Left lung (tissue), 10 donors: Measurements from ENCODE around the gene KRTAP10-7. TPM values are rescaled to one million over a fixed set of nuclear protein-coding genes. Genes with fewer than 3 reads are reported as not detected.

ENCODE experiments used
- ATAC-seq: fragments of 200-7000 bp; cut with Tn5 transposase; one replicate; pipeline ENCODE4 v1.9.1; 2020; ENCODE audit warnings: moderate library complexity
- DNase-seq, 4 donors: peaks; one replicate each; pipeline ENCODE4 v3.0.0-alpha.2; 2013 to 2020
- H3K27ac ChIP-seq, 2 donors: fragments of 200-600 bp; sonication (generic) in 1 of 2; one replicate each; pipeline versions ENCODE4 v1.5.0 to v1.8.0; 2020 to 2021
- H3K27me3 ChIP-seq, 2 donors: fragments of 200-600 bp; sonication (generic) in 1 of 2; one replicate each; pipeline versions ENCODE4 v1.5.0 to v1.8.0; 2020 to 2021
- H3K36me3 ChIP-seq, 2 donors: fragments of 200-600 bp; sonication (generic) in 1 of 2; one replicate each; pipeline versions ENCODE4 v1.5.0 to v1.8.0; 2020 to 2021
- H3K4me1 ChIP-seq, 2 donors: fragments of 200-600 bp; one replicate each; pipeline ENCODE4 v1.8.0; 2021
- H3K4me3 ChIP-seq, 2 donors: fragments of 200-600 bp; sonication (generic) in 1 of 2; one replicate each; pipeline versions ENCODE4 v1.5.0 to v1.8.0; 2020 to 2021; ENCODE audit warnings: mild to moderate bottlenecking in 1 of 2
- H3K9me3 ChIP-seq, 2 donors: fragments of 200-600 bp; sonication (generic) in 1 of 2; one replicate each; pipeline versions ENCODE4 v1.5.0 to v1.8.0; 2020 to 2021
- CTCF ChIP-seq, 2 donors: fragments of 200-600 bp; sonication (generic) in 1 of 2; IDR thresholded peaks; one replicate each; pipeline versions ENCODE4 v1.5.0 to v1.8.0; 2021; ENCODE audit warnings: antibody characterized with exemption in 2 of 2
- intact Hi-C, 2 donors: fragments of 100-400 bp; cut with DNase I; formaldehyde crosslinking; loops; one replicate each; pipeline versions ENCODE4 v1.11.2 to v1.14.2; 2022
- polyA plus RNA-seq, 6 donors: library from polyadenylated mRNA; unstranded; fragments of 120-200 nt; gene quantifications; one replicate each; pipeline ENCODE4 v1.2.1, GENCODE V29; 2013; ENCODE audit not compliant: insufficient read length in 6 of 6
- total RNA-seq, 2 donors: library from RNA; stranded (reverse); fragmentation: NEBNext Ultra II Directional; extraction: Animal tissue kit (Norgen Biotek cat#: 25700); gene quantifications; one replicate each; pipeline ENCODE4 v1.2.1, GENCODE V29; 2021
- donor health status: DM: no; HTN: yes; CAD: no.
- donor health status: DM: no; HTN: no; CAD: no.

The KRTAP10-7 gene
- total and polyA plus RNA-seq, 8 donors, result not detected

GRCh38 chr21:44648557-44649311 lies 48.3 kb downstream of the KRTAP10-7 start:
- Histone ChIP-seq H3K4me1 (no peaks in the 10 kb centered on the region), H3K27me3 (peaks cover 0 to 41% of the 10 kb centered on the region in 2 donors), H3K4me3 (no peak overlapping the region), H3K36me3 (no peaks in the 10 kb centered on the region), H3K9me3 (peaks cover 0 to 14% of the 10 kb centered on the region in 2 donors), H3K27ac (no peak overlapping the region)
- DNase-seq (peak in 1 of 4 donors; percentile 64), ATAC-seq (no peak)
- no peak for TF ChIP-seq CTCF (IDR thresholded peaks at IDR 0.05)
- intact Hi-C loops, result no loop called here

- intact Hi-C loops, result no loop called here
- no peak for TF ChIP-seq CTCF (IDR thresholded peaks at IDR 0.05)
- Histone ChIP-seq H3K4me3 (no peak overlapping the region), H3K27ac (no peak overlapping the region), H3K9me3 (peaks cover 0 to 7% of the 10 kb centered on the region in 2 donors), H3K27me3 (peaks cover 0 to 49% of the 10 kb centered on the region in 2 donors), H3K4me1 (no peaks in the 10 kb centered on the region), H3K36me3 (no peaks in the 10 kb centered on the region)
- DNase-seq (peak in 2 of 4 donors; percentile 22 to 41), ATAC-seq (no peak)
These were observed 49.2 kb downstream of the KRTAP10-7 start for GRCh38 chr21:44649521-44650100.

GRCh38 chr21:44650265-44650972 lies 50.0 kb downstream of the KRTAP10-7 start:
- Histone ChIP-seq H3K27me3 (peaks cover 0 to 51% of the 10 kb centered on the region in 2 donors), H3K27ac (no peak overlapping the region), H3K9me3 (peaks cover 0 to under 1% of the 10 kb centered on the region in 2 donors), H3K4me1 (no peaks in the 10 kb centered on the region), H3K36me3 (no peaks in the 10 kb centered on the region), H3K4me3 (no peak overlapping the region)
- peak in 1 of 4 donors; percentile 45 for DNase-seq
- no peak for ATAC-seq
- TF ChIP-seq CTCF (IDR thresholded peaks at IDR 0.05), result no peak
- intact Hi-C loops, result no loop called here

GRCh38 chr21:44650973-44651675 lies 50.7 kb downstream of the KRTAP10-7 start:
- no peak for ATAC-seq
- TF ChIP-seq CTCF (IDR thresholded peaks at IDR 0.05), result no peak
- Histone ChIP-seq H3K9me3 (no peaks in the 10 kb centered on the region), H3K27ac (no peak overlapping the region), H3K36me3 (no peaks in the 10 kb centered on the region), H3K27me3 (peaks cover 0 to 51% of the 10 kb centered on the region in 2 donors), H3K4me1 (no peaks in the 10 kb centered on the region), H3K4me3 (no peak overlapping the region)
- DNase-seq, result no peak
- intact Hi-C loops, result no loop called here

Other genes with a start within 250 kb of the KRTAP10-7 start
- 10 to 100 TPM; 11.0 to 25.6 TPM for gene TRPM2, start 247.0 kb upstream of the KRTAP10-7 start, total RNA-seq
- 1 to 10 TPM; 1.2 to 1.8 (median 1.5) TPM for gene TRPM2, start 247.0 kb upstream of the KRTAP10-7 start, polyA plus RNA-seq
- gene LRRC3, start 145.1 kb upstream of the KRTAP10-7 start, total RNA-seq, result 1 to 10 TPM; 2.4 to 5.7 TPM
- 1 to 10 TPM; 4.9 to 7.0 (median 6.3) TPM for gene LRRC3, start 145.1 kb upstream of the KRTAP10-7 start, polyA plus RNA-seq
- not detected for gene KRTAP10-1, start 60.4 kb upstream of the KRTAP10-7 start, total RNA-seq
- gene KRTAP10-1, start 60.4 kb upstream of the KRTAP10-7 start, polyA plus RNA-seq, result not detected
- gene KRTAP10-2, start 49.1 kb upstream of the KRTAP10-7 start, total RNA-seq, result under 1 TPM in 1 of 2 donors, not detected in 1; 0.24 TPM
- not detected for gene KRTAP10-2, start 49.1 kb upstream of the KRTAP10-7 start, polyA plus RNA-seq
- gene KRTAP10-3, start 41.8 kb upstream of the KRTAP10-7 start, total RNA-seq, result not detected
- gene KRTAP10-3, start 41.8 kb upstream of the KRTAP10-7 start, polyA plus RNA-seq, result not detected
- not detected for gene KRTAP10-4, start 26.9 kb upstream of the KRTAP10-7 start, total RNA-seq
- gene KRTAP10-4, start 26.9 kb upstream of the KRTAP10-7 start, polyA plus RNA-seq, result not detected
- gene KRTAP10-5, start 20.0 kb upstream of the KRTAP10-7 start, total RNA-seq, result not detected
- gene KRTAP10-5, start 20.0 kb upstream of the KRTAP10-7 start, polyA plus RNA-seq, result not detected
- gene KRTAP10-6, start 8.1 kb upstream of the KRTAP10-7 start, total RNA-seq, result not detected
- gene KRTAP10-6, start 8.1 kb upstream of the KRTAP10-7 start, polyA plus RNA-seq, result not detected
- not detected for gene KRTAP10-8, start 11.5 kb downstream of the KRTAP10-7 start, total RNA-seq
- gene KRTAP10-8, start 11.5 kb downstream of the KRTAP10-7 start, polyA plus RNA-seq, result not detected
- not detected for gene KRTAP10-9, start 26.5 kb downstream of the KRTAP10-7 start, total RNA-seq
- not detected for gene KRTAP10-9, start 26.5 kb downstream of the KRTAP10-7 start, polyA plus RNA-seq
- gene KRTAP10-10, start 36.8 kb downstream of the KRTAP10-7 start, total RNA-seq, result not detected
- gene KRTAP10-10, start 36.8 kb downstream of the KRTAP10-7 start, polyA plus RNA-seq, result not detected
- not detected for gene KRTAP10-11, start 45.8 kb downstream of the KRTAP10-7 start, total RNA-seq
- not detected for gene KRTAP10-11, start 45.8 kb downstream of the KRTAP10-7 start, polyA plus RNA-seq
- gene KRTAP12-4, start 54.1 kb downstream of the KRTAP10-7 start, total RNA-seq, result not detected
- not detected for gene KRTAP12-4, start 54.1 kb downstream of the KRTAP10-7 start, polyA plus RNA-seq
- gene KRTAP12-3, start 57.3 kb downstream of the KRTAP10-7 start, total RNA-seq, result not detected
- not detected for gene KRTAP12-3, start 57.3 kb downstream of the KRTAP10-7 start, polyA plus RNA-seq
- not detected for gene KRTAP12-2, start 66.3 kb downstream of the KRTAP10-7 start, total RNA-seq
- gene KRTAP12-2, start 66.3 kb downstream of the KRTAP10-7 start, polyA plus RNA-seq, result not detected
- not detected for gene KRTAP12-1, start 81.6 kb downstream of the KRTAP10-7 start, total RNA-seq
- not detected for gene KRTAP12-1, start 81.6 kb downstream of the KRTAP10-7 start, polyA plus RNA-seq
- gene KRTAP10-12, start 96.6 kb downstream of the KRTAP10-7 start, total RNA-seq, result not detected
- not detected for gene KRTAP10-12, start 96.6 kb downstream of the KRTAP10-7 start, polyA plus RNA-seq
- under 1 TPM; 0.10 to 0.26 TPM for gene TSPEAR, start 111.0 kb downstream of the KRTAP10-7 start, total RNA-seq
- 1 to 10 TPM; 2.4 to 4.7 (median 3.5) TPM for gene TSPEAR, start 111.0 kb downstream of the KRTAP10-7 start, polyA plus RNA-seq
- 10 to 100 TPM; 75.0 to 90.9 TPM for gene UBE2G2, start 201.2 kb downstream of the KRTAP10-7 start, total RNA-seq
- 100 to 1,000 TPM; 119 to 157 (median 139) TPM for gene UBE2G2, start 201.2 kb downstream of the KRTAP10-7 start, polyA plus RNA-seq
- 10 to 100 TPM; 92.4 to 99.3 TPM for gene SUMO3, start 217.5 kb downstream of the KRTAP10-7 start, total RNA-seq
- gene SUMO3, start 217.5 kb downstream of the KRTAP10-7 start, polyA plus RNA-seq, result 100 to 1,000 TPM; 114 to 136 (median 123) TPM